GM23338 (cell line): Measurements from ENCODE around the gene STX16.

ENCODE experiments used
- CTCF ChIP-seq, 2 experiments: fragments of 200-600 bp in 1 of 2; sonication (generic) in 1 of 2; conservative IDR thresholded peaks; 2 replicates each; pipeline versions ENCODE4 v1.5.1 to v1.6.1; 2016 to 2017; ENCODE audit warnings: antibody characterized with exemption in 2 of 2, low read depth in 2 of 2, mild to moderate bottlenecking in 2 of 2, moderate library complexity in 1 of 2
- EZH2 ChIP-seq: fragments of 200-600 bp; sonication (generic); IDR thresholded peaks from one replicate; pipeline ENCODE4 v1.8.0; 2017; ENCODE audit warnings: antibody characterized with exemption, mild to moderate bottlenecking, low read depth; ENCODE audit not compliant: unreplicated experiment
- EZH2phosphoT487 ChIP-seq: fragments of 200-600 bp; sonication (generic); IDR thresholded peaks from one replicate; pipeline ENCODE4 v1.8.1; 2018; ENCODE audit warnings: antibody characterized with exemption; ENCODE audit not compliant: unreplicated experiment
- JUNB ChIP-seq: IDR thresholded peaks from one replicate; pipeline ENCODE4 v1.6.1; 2016; ENCODE audit warnings: antibody characterized with exemption; ENCODE audit not compliant: unreplicated experiment
- POLR2AphosphoS5 ChIP-seq: IDR thresholded peaks from 2 replicates; pipeline ENCODE4 v1.6.1; 2016; ENCODE audit warnings: antibody characterized with exemption, low read depth
- ZNF331 ChIP-seq: fragments of 250-450 bp; sonication (Bioruptor Pico); IDR thresholded peaks from 2 replicates; pipeline ENCODE4 v1.5.0; 2020; ENCODE audit warnings: low read depth, mild to moderate bottlenecking, moderate library complexity
- TF ChIP-seq, protein P1 (sequence below): IDR thresholded peaks from one replicate; pipeline ENCODE4 v1.6.1; 2018; ENCODE audit warnings: antibody characterized with exemption; ENCODE audit not compliant: unreplicated experiment
- TF ChIP-seq, protein P2 (sequence below): IDR thresholded peaks from 2 replicates; pipeline ENCODE4 v1.6.1; 2016; ENCODE audit warnings: antibody characterized with exemption

GRCh38 chr20:58718729-58719128 lies 67.6 kb downstream of the STX16 start:
- TF ChIP-seq CTCF (conservative IDR thresholded peaks at IDR 0.05; ENCODE audit: low read depth in 2 of 2): no peak
- TF ChIP-seq EZH2phosphoT487: no peak
- no peak for TF ChIP-seq POLR2AphosphoS5
- TF ChIP-seq, protein P1, sequence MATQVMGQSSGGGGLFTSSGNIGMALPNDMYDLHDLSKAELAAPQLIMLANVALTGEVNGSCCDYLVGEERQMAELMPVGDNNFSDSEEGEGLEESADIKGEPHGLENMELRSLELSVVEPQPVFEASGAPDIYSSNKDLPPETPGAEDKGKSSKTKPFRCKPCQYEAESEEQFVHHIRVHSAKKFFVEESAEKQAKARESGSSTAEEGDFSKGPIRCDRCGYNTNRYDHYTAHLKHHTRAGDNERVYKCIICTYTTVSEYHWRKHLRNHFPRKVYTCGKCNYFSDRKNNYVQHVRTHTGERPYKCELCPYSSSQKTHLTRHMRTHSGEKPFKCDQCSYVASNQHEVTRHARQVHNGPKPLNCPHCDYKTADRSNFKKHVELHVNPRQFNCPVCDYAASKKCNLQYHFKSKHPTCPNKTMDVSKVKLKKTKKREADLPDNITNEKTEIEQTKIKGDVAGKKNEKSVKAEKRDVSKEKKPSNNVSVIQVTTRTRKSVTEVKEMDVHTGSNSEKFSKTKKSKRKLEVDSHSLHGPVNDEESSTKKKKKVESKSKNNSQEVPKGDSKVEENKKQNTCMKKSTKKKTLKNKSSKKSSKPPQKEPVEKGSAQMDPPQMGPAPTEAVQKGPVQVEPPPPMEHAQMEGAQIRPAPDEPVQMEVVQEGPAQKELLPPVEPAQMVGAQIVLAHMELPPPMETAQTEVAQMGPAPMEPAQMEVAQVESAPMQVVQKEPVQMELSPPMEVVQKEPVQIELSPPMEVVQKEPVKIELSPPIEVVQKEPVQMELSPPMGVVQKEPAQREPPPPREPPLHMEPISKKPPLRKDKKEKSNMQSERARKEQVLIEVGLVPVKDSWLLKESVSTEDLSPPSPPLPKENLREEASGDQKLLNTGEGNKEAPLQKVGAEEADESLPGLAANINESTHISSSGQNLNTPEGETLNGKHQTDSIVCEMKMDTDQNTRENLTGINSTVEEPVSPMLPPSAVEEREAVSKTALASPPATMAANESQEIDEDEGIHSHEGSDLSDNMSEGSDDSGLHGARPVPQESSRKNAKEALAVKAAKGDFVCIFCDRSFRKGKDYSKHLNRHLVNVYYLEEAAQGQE: no peak
- TF ChIP-seq ZNF331 (CRISPR knock-in tag): no peak
- TF ChIP-seq, protein P2, sequence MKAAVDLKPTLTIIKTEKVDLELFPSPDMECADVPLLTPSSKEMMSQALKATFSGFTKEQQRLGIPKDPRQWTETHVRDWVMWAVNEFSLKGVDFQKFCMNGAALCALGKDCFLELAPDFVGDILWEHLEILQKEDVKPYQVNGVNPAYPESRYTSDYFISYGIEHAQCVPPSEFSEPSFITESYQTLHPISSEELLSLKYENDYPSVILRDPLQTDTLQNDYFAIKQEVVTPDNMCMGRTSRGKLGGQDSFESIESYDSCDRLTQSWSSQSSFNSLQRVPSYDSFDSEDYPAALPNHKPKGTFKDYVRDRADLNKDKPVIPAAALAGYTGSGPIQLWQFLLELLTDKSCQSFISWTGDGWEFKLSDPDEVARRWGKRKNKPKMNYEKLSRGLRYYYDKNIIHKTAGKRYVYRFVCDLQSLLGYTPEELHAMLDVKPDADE: no peak
- TF ChIP-seq JUNB: no peak
- no peak for TF ChIP-seq EZH2
